Body of pancreas (tissue), 4 donors: ENCODE results near the gene PRG2. TPM values are rescaled to one million over a fixed set of nuclear protein-coding genes. Genes with fewer than 3 reads are reported as not detected.

ENCODE experiments used
- ATAC-seq: fragments of 150-250 bp; one replicate; pipeline ENCODE4 v1.9.1; 2016
- DNase-seq, 4 donors: peaks; one replicate each; pipeline ENCODE4 v3.0.0-alpha.2; 2019
- H3K27ac ChIP-seq, 4 donors: fragments of 200-600 bp; sonication (generic); 1 replicate in 3 of 4; 2 replicates in 1 of 4; pipeline versions ENCODE4 v1.5.1 to v1.6.1; 2016 to 2019; ENCODE audit warnings: mild to moderate bottlenecking in 1 of 4, mixed read lengths in 1 of 4, moderate library complexity in 1 of 4
- H3K27me3 ChIP-seq, 2 donors: fragments of 200-600 bp; sonication (generic); one replicate each; pipeline ENCODE4 v1.6.0; 2016; ENCODE audit warnings: mild to moderate bottlenecking in 1 of 2
- H3K36me3 ChIP-seq, 2 donors: fragments of 200-600 bp; sonication (generic); replicated peaks in 1 of 2; 2 replicates each; pipeline ENCODE4 v1.5.1; 2016; ENCODE audit warnings: low read depth in 2 of 2; ENCODE audit not compliant: insufficient read depth in 1 of 2
- H3K4me1 ChIP-seq: fragments of 200-600 bp; sonication (generic); one replicate; pipeline ENCODE4 v1.6.0; 2016
- H3K4me3 ChIP-seq, 2 donors: fragments of 200-600 bp; sonication (generic); 1 replicate in 1 of 2; 2 replicates in 1 of 2; pipeline ENCODE4 v1.5.1; 2016 to 2019
- H3K9me3 ChIP-seq, 3 donors: fragments of 200-600 bp; sonication (generic); 1 replicate in 2 of 3; 2 replicates in 1 of 3; pipeline ENCODE4 v1.5.1; 2016
- CTCF ChIP-seq, 7 experiments: fragments of 450-650 bp in 4 of 7; fragments of 200-600 bp in 3 of 7; sonication (generic) in 3 of 7; IDR thresholded peaks; one replicate each; pipeline ENCODE4 v1.5.1; 2016 to 2019; ENCODE audit warnings: antibody characterized with exemption in 7 of 7
- POLR2A ChIP-seq, 3 donors: fragments of 450-650 bp; IDR thresholded peaks; one replicate each; pipeline ENCODE4 v1.6.1; 2016; ENCODE audit warnings: antibody characterized with exemption in 3 of 3, mild to moderate bottlenecking in 2 of 3
- WGBS, 2 donors: methylation state at CpG; one replicate each; pipeline ENCODE4 v1.1.5; 2017; 5-methylcytosine and 5-hydroxymethylcytosine counted together
- intact Hi-C: fragments of 100-400 bp; cut with DNase I; formaldehyde crosslinking; loops from one replicate; pipeline ENCODE4 v1.15.1; 2023
- total RNA-seq, 2 donors: library from RNA; depleted of rRNA; stranded (reverse); fragments of >200 nt; gene quantifications; one replicate each; pipeline ENCODE4 v1.1.0, GENCODE V29; 2016

The PRG2 gene
- total RNA-seq, 2 donors from 2014 or later, result not detected

GRCh38 chr11:57410287-57410686 is 19.8 kb upstream of the PRG2 start:
- H3K9me3 ChIP-seq, result no peaks in the 10 kb centered on the region
- intact Hi-C loops, result no loop called here
- DNase-seq (no peak), ATAC-seq (no peak)
- H3K36me3 ChIP-seq, result peaks cover 0 to 3% of the 10 kb centered on the region in 2 donors
- no peaks in the 10 kb centered on the region for H3K27me3 ChIP-seq
- TF ChIP-seq CTCF (IDR thresholded peaks at IDR 0.05) (no peak), POLR2A (IDR thresholded peaks at IDR 0.05) (no peak)
- no peaks in the 10 kb centered on the region for H3K4me1 ChIP-seq
- H3K27ac ChIP-seq, result no peak overlapping the region
- no peak overlapping the region for H3K4me3 ChIP-seq

DNA sequence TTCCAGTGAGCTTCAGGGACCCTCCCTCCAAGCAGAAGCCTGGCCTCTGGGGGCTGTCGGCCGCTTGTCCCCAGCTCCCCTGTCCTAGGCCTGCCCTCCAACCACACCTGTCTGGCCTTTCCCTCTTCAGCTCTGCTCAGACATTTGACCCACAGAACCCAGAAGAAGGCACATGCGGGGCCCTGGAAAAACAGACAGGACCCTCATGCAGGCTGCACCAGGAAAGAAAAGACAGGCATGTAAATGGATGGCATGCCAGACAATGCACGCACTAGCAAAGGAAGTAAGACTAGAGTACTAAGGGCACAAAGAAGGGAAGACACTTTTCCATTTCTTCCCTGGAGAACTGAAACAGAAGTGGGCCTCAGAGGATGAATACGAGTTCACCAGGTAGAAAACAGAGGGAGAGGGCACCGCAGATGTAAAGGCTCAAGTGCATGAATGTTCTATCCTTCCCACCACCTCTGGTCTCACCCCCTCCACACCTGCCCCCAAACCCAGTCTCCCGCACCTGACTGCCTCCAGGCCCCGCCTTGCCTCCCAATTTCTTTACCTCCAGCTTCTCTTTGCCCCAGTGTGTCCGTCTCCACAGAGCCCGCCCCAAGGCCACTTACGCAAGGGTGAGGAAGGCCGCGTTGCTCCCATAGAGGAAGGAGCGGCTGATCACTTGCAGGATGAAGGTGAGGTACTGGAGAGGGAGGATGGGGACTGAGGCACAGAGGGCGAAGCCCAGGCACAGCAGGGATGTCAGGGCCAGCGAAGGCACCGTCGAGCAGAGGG is 19.1 kb upstream of the PRG2 start:
- TF ChIP-seq CTCF (IDR thresholded peaks at IDR 0.05) (no peak), POLR2A (IDR thresholded peaks at IDR 0.05) (no peak)
- WGBS, 2 donors, result 94 to 96% methylated on average over 16 to 18 of the region's 18 CpGs
- Histone ChIP-seq H3K4me1 (no peaks in the 10 kb centered on the region), H3K27ac (no peak overlapping the region), H3K27me3 (no peaks in the 10 kb centered on the region), H3K4me3 (no peak overlapping the region), H3K36me3 (peaks cover 0 to 3% of the 10 kb centered on the region in 2 donors), H3K9me3 (no peaks in the 10 kb centered on the region)
- ATAC-seq (no peak), DNase-seq (no peak)
- intact Hi-C loops, result no loop called here

DNA sequence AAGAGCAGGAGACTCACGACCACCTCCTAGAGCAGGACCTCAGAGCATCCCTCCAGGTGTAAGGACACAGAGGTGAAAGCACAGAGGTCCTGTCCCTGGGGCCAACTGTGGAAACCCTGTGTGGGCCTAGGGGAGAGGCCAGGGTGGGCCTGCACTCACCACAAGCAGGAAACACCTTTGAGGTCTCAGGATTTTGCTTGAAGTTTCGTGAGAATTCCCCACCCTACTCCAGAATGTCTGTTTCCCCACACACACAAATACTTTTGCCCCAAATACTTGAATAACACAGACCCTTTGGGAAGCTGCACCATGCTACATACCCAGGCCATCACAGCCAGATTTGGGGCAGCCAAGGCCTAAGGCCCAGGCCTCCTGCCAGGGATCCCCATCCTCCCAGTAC is 18.3 kb upstream of the PRG2 start:
- Histone ChIP-seq H3K27ac (no peak overlapping the region), H3K4me3 (no peak overlapping the region), H3K4me1 (no peaks in the 10 kb centered on the region), H3K36me3 (peaks cover 0 to 3% of the 10 kb centered on the region in 2 donors), H3K9me3 (no peaks in the 10 kb centered on the region), H3K27me3 (no peaks in the 10 kb centered on the region)
- no peak for TF ChIP-seq POLR2A (IDR thresholded peaks at IDR 0.05)
- TF ChIP-seq CTCF (IDR thresholded peaks at IDR 0.05), result no peak
- DNase-seq (no peak), ATAC-seq (no peak)
- WGBS, 2 donors, result 68% methylated on average over 2 of the region's 2 CpGs
- intact Hi-C loops, result no loop called here

- H3K4me1 ChIP-seq, result no peaks in the 10 kb centered on the region
- intact Hi-C loops, result no loop called here
- no peaks in the 10 kb centered on the region for H3K9me3 ChIP-seq
- TF ChIP-seq CTCF (IDR thresholded peaks at IDR 0.05) (no peak), POLR2A (IDR thresholded peaks at IDR 0.05) (no peak)
- peaks cover 0 to 3% of the 10 kb centered on the region in 2 donors for H3K36me3 ChIP-seq
- ATAC-seq (no peak), DNase-seq (no peak)
- WGBS, 2 donors, result 84 to 93% methylated on average over 8 of the region's 8 CpGs
- H3K27ac ChIP-seq, result no peak overlapping the region
- no peak overlapping the region for H3K4me3 ChIP-seq
- H3K27me3 ChIP-seq, result no peaks in the 10 kb centered on the region
Measured at GRCh38 chr11:57407941-57408475, 17.6 kb upstream of the PRG2 start.
